HG03025 (cell line): ENCODE data around the gene POLR3A.
A peak's percentile ranks its signal among the peaks of the same experiment; 100 is the strongest.

Experiments
- ATAC-seq: cut with Tn5 transposase; IDR thresholded peaks from one replicate; pipeline ENCODE4 v1.9.1; 2021; ENCODE audit warnings: mild to moderate bottlenecking, moderate library complexity; ENCODE audit not compliant: unreplicated experiment, low FRiP score

Gene POLR3A

GRCh38 chr10:78047314-78047891 is 18.1 kb upstream of the POLR3A start:
- no peak for ATAC-seq

- no peak for ATAC-seq
Measured at GRCh38 chr10:78046711-78047269, 17.5 kb upstream of the POLR3A start.

GRCh38 chr10:78045856-78046255 is 16.5 kb upstream of the POLR3A start:
- no peak for ATAC-seq

- ATAC-seq = peak; percentile 57
Measured at GRCh38 chr10:78045237-78045636, 15.9 kb upstream of the POLR3A start.

GRCh38 chr10:78044699-78045098 is 15.4 kb upstream of the POLR3A start:
- no peak for ATAC-seq

GRCh38 chr10:78044179-78044578 is 14.9 kb upstream of the POLR3A start:
- ATAC-seq = no peak

- no peak for ATAC-seq
Measured at GRCh38 chr10:78042752-78043104, 13.4 kb upstream of the POLR3A start.

GRCh38 chr10:78042058-78042751 is 12.9 kb upstream of the POLR3A start:
- no peak for ATAC-seq

- no peak for ATAC-seq
Measured at GRCh38 chr10:78041170-78042057, 12.1 kb upstream of the POLR3A start.

- no peak for ATAC-seq
Measured at GRCh38 chr10:78039743-78040142, 10.4 kb upstream of the POLR3A start.

- ATAC-seq = no peak
Measured at GRCh38 chr10:78038791-78039547, 9.7 kb upstream of the POLR3A start.

- no peak for ATAC-seq
Measured at GRCh38 chr10:78038105-78038504, 8.8 kb upstream of the POLR3A start.

- no peak for ATAC-seq
Measured at GRCh38 chr10:78035933-78036583, 6.7 kb upstream of the POLR3A start.

GRCh38 chr10:78035437-78035836 is 6.1 kb upstream of the POLR3A start:
- no peak for ATAC-seq

- ATAC-seq = no peak
Measured at GRCh38 chr10:78035025-78035424, 5.7 kb upstream of the POLR3A start.

GRCh38 chr10:78033637-78034470 is 4.5 kb upstream of the POLR3A start, which contains the start of gene RPS24:
Gene RPS24, plus strand, starts transcription at chr10:78033863. Its CDS starts 39 bp downstream, at chr10:78033902.
- ATAC-seq = peak; percentile 71

- no peak for ATAC-seq
Measured at GRCh38 chr10:78033387-78033636, 4.0 kb upstream of the POLR3A start.

GRCh38 chr10:78028438-78029268 is 662 bp downstream of the POLR3A start:
- no peak for ATAC-seq
